ENCODE data around the gene MOB3B. TPM values are rescaled to one million over a fixed set of nuclear protein-coding genes. Genes with fewer than 3 reads are reported as not detected.

The MOB3B gene
- total RNA-seq, 1 donor from 2014 or later: 10.0 TPM

DNA sequence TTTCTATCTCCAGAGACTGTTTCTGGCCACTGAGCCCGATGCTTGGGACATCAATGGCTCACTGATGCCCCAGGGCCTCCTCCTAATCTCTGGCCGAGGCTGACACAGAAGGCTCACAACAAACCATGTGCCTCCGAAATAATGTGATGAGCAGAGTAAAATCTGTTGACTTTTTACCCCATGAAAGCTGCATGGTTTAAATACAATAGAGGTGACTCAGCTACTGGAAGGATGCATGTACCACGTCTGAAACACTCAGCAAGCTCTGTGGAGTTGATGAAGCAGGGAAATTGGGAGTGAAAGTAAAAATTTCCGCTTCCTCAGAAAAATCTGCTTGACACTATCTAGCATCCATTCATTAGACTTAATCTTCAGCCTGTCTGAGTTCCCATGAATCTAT lies 121.6 kb downstream of the MOB3B start:
- CTCF ChIA-PET: interaction anchor here (1.2 to 1.4 kb wide), 2 partner anchors 20 to 24 kb away, joined by 3 read pairs; no protein-coding TSS in a partner anchor
- no peak for ATAC-seq (ENCODE audit: low read depth)

DNA sequence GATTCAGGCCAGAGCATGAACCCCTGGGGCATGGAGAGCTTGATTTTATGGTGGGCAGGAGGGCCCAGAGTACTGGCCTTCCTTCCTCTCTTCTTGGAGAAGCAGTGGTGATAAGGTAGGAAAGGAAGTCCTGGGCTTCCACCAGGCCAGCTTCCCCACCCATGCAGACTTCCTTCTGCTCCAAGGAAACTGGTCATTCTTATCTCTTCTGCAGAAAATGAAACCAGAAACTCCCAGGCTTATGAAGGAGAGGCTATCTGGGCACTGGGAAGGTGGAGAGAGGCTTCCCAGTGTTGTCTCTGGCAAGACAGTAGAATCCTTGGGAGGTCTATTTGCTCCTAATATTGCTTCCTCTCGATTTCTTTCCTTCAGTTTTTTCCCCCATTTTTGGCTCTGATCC lies 122.1 kb downstream of the MOB3B start:
- DNase-seq (no peak), ATAC-seq (ENCODE audit: low read depth) (no peak)
- CTCF ChIA-PET: no interaction called here
- intact Hi-C loops (cut with micrococcal nuclease): no loop called here
- peaks cover 28% of the 10 kb centered on the region for H3K4me1 Mint-ChIP-seq
- POLR2A ChIA-PET: no interaction called here
- H3K27ac Mint-ChIP-seq: no peak overlapping the region
- H3K36me3 Mint-ChIP-seq (ENCODE audit: low read depth): no peaks in the 10 kb centered on the region
- TF ChIP-seq, protein P1, sequence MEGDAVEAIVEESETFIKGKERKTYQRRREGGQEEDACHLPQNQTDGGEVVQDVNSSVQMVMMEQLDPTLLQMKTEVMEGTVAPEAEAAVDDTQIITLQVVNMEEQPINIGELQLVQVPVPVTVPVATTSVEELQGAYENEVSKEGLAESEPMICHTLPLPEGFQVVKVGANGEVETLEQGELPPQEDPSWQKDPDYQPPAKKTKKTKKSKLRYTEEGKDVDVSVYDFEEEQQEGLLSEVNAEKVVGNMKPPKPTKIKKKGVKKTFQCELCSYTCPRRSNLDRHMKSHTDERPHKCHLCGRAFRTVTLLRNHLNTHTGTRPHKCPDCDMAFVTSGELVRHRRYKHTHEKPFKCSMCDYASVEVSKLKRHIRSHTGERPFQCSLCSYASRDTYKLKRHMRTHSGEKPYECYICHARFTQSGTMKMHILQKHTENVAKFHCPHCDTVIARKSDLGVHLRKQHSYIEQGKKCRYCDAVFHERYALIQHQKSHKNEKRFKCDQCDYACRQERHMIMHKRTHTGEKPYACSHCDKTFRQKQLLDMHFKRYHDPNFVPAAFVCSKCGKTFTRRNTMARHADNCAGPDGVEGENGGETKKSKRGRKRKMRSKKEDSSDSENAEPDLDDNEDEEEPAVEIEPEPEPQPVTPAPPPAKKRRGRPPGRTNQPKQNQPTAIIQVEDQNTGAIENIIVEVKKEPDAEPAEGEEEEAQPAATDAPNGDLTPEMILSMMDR (IDR thresholded peaks at IDR 0.05): no peak
- H3K9me3 Mint-ChIP-seq: no peaks in the 10 kb centered on the region
- H3K4me3 Mint-ChIP-seq: no peak overlapping the region
- no peaks in the 10 kb centered on the region for H3K27me3 Mint-ChIP-seq

More for the DNA sequence above, 121.6 kb downstream of the MOB3B start:
- POLR2A ChIA-PET: no interaction called here
- TF ChIP-seq, protein P1 (IDR thresholded peaks at IDR 0.05): no peak
- H3K27ac Mint-ChIP-seq: no peak overlapping the region
- H3K27me3 Mint-ChIP-seq: no peaks in the 10 kb centered on the region
- peaks cover 29% of the 10 kb centered on the region for H3K4me1 Mint-ChIP-seq
- no peaks in the 10 kb centered on the region for H3K36me3 Mint-ChIP-seq (ENCODE audit: low read depth)
- H3K9me3 Mint-ChIP-seq: no peaks in the 10 kb centered on the region
- intact Hi-C loops (cut with micrococcal nuclease): no loop called here
- no peak overlapping the region for H3K4me3 Mint-ChIP-seq
- no peak for DNase-seq

DNA sequence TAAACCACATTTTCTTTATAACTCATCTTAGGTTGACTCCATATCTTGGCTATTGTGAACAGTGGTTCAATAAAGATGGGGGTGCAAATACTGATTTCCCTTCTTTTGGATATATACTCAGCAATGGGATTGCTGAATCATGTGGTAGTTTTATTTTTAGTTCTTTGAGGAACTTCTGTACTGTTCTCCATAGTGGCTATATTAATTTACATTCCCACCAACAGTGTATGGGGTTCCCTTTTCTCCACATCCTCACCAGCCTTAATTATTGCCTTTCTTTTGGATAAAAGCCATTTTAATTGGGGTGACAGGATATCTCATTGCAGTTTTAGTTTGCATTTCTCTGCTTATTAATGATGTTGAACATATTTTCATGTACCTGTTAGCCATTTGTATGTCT lies 125.0 kb downstream of the MOB3B start:
- POLR2A ChIA-PET: no interaction called here
- H3K27me3 Mint-ChIP-seq: no peaks in the 10 kb centered on the region
- CTCF ChIA-PET: no interaction called here

DNA sequence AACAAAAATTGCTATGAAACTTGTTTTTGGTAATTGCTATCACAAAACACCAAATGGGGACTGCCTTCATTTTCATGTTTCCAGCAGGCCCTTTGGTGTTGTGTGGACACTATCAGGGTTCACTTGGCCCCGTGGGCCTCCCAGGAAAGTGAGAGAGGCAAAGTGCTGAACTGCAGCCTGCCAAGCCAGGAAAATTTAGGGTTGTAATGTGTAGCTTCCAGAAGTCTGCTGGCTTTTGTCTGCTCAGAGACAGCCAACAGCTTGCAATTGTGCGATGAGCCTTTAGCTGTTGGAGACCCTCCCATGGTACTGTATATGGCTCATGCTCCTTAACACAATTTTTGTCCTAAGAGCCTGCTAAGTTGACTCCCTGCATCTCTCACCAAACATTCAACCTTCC lies 127.0 kb downstream of the MOB3B start:
- H3K27me3 Mint-ChIP-seq: no peaks in the 10 kb centered on the region
- no peaks in the 10 kb centered on the region for H3K9me3 Mint-ChIP-seq
- DNase-seq: no peak
- TF ChIP-seq, protein P1 (IDR thresholded peaks at IDR 0.05): no peak
- no peaks in the 10 kb centered on the region for H3K36me3 Mint-ChIP-seq (ENCODE audit: low read depth)
- POLR2A ChIA-PET: interaction anchor here (0.6 kb wide), 1 partner anchor 34 kb away, joined by 4 read pairs; no protein-coding TSS in a partner anchor
- intact Hi-C loops (cut with micrococcal nuclease): loop anchor here (1.0 kb wide), 1 partner anchor 14 kb away; no protein-coding TSS in a partner anchor
- ATAC-seq (ENCODE audit: low read depth): no peak
- CTCF ChIA-PET: interaction anchor here (1.2 kb wide), 1 partner anchor 69 kb away, joined by 3 read pairs; no protein-coding TSS in a partner anchor
- no peak overlapping the region for H3K27ac Mint-ChIP-seq
- peaks cover 57% of the 10 kb centered on the region for H3K4me1 Mint-ChIP-seq
- H3K4me3 Mint-ChIP-seq: no peak overlapping the region

More for the DNA sequence above, 125.0 kb downstream of the MOB3B start:
- no peak for ATAC-seq (ENCODE audit: low read depth)
- DNase-seq: no peak
- no peak overlapping the region for H3K27ac Mint-ChIP-seq
- no peaks in the 10 kb centered on the region for H3K9me3 Mint-ChIP-seq
- intact Hi-C loops (cut with micrococcal nuclease): loop anchor here (1.0 kb wide), 1 partner anchor 20 kb away; no protein-coding TSS in a partner anchor
- no peaks in the 10 kb centered on the region for H3K36me3 Mint-ChIP-seq (ENCODE audit: low read depth)
- TF ChIP-seq, protein P1 (IDR thresholded peaks at IDR 0.05): no peak
- no peak overlapping the region for H3K4me3 Mint-ChIP-seq
- H3K4me1 Mint-ChIP-seq: peaks cover 53% of the 10 kb centered on the region

DNA sequence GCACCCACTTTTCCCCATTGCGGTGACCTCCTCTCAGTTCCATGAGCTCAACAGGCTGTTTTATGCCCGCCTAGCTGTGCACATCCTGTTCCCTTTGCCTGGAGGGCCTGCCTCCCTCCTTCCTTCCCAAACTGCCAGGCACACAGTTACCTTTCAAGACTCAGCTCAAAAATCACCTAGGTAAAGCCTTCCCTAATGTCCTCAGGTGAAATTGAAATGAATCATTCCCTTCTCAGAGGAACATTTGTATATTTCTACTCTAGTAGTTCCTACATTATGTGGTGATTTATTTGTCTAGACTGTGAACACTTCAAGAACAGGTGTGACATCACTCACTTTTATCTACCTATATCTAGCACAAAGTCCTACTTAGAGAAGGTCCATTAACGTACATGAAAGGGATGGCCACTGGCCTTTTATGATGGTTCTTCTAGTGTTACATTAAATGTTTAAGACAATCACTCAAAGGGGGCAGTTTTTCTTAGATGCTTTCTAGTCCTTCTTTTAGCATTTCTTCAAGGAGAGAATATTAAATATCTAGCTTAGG lies 129.2 kb downstream of the MOB3B start:
- ChIA-PET CTCF (interaction anchor here (0.7 to 1.2 kb wide), 2 partner anchors 29 to 67 kb away, joined by 3 read pairs; no protein-coding TSS in a partner anchor), POLR2A (no interaction called here)
- intact Hi-C loops (cut with micrococcal nuclease): loop anchor here (2.0 kb wide), 1 partner anchor 14 kb away; no protein-coding TSS in a partner anchor
- no peak overlapping the region for H3K4me3 Mint-ChIP-seq
- DNase-seq: no peak
- no peak overlapping the region for H3K27ac Mint-ChIP-seq
- peaks cover 55% of the 10 kb centered on the region for H3K4me1 Mint-ChIP-seq
- TF ChIP-seq, protein P1 (IDR thresholded peaks at IDR 0.05): no peak
- no peak for ATAC-seq (ENCODE audit: low read depth)
- H3K36me3 Mint-ChIP-seq (ENCODE audit: low read depth): peaks cover 3% of the 10 kb centered on the region
- no peaks in the 10 kb centered on the region for H3K9me3 Mint-ChIP-seq
- H3K27me3 Mint-ChIP-seq: no peaks in the 10 kb centered on the region

Measured in activated B cell treated with CpG ODN at 0.5 μM for 24 hours (primary cell).